IMR-90 (cell line): ENCODE measurements around the gene MLYCD.

Experiments used
- CEBPB ChIP-seq: IDR thresholded peaks from 2 replicates; pipeline ENCODE4 v1.6.1; 2012; ENCODE audit warnings: low read depth, low read length, improper control_type of control experiment
- CHD1 ChIP-seq: IDR thresholded peaks from 2 replicates; pipeline ENCODE4 v1.6.1; 2012; ENCODE audit warnings: low read depth, low read length, improper control_type of control experiment
- MAFK ChIP-seq: IDR thresholded peaks from 2 replicates; pipeline ENCODE4 v1.6.1; 2012; ENCODE audit warnings: low read depth, low read length, improper control_type of control experiment
- MAZ ChIP-seq: IDR thresholded peaks from 2 replicates; pipeline ENCODE4 v1.6.1; 2012; ENCODE audit warnings: low read depth, mild to moderate bottlenecking, low read length, improper control_type of control experiment, moderate library complexity, borderline replicate concordance
- POLR2A ChIP-seq: IDR thresholded peaks from 2 replicates; pipeline ENCODE4 v1.6.1; 2012; ENCODE audit warnings: mild to moderate bottlenecking, low read depth, low read length
- SMC3 ChIP-seq: fragments of 150-350 bp; IDR thresholded peaks from 2 replicates; pipeline ENCODE4 v1.6.1; 2016; ENCODE audit warnings: low read depth, mild to moderate bottlenecking, antibody characterized with exemption, low read length, moderate library complexity
- TF ChIP-seq, protein P1 (sequence below): conservative IDR thresholded peaks from 2 replicates; pipeline ENCODE4 v1.5.1; 2012; ENCODE audit warnings: mild to moderate bottlenecking, low read depth, low read length, improper control_type of control experiment
- TF ChIP-seq, protein P2 (sequence below): fragments of 150-350 bp; IDR thresholded peaks from 2 replicates; pipeline ENCODE4 v1.6.1; 2017; ENCODE audit warnings: mild to moderate bottlenecking, antibody characterized with exemption, low read length, low read depth

DNA sequence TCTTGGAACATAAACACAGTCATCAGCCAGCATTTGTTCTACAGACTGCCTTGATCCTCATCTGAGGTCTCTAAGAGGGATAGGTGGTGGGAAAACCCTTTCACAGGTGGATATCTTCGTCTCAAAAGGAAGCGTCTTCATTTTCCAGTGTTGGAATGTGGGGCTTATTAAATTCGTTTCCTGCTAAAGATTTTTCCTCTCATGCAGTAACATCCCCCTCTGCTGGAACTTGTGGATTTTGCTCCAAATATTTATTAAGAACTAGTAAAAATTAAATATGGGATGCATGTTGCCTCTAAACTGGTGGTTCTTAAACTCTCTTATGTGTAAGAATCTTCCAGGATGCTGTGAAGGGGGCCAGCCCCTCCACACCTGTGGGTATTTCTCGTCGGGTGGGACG, 20.1 kb upstream of the MLYCD start:
- TF ChIP-seq, protein P1, sequence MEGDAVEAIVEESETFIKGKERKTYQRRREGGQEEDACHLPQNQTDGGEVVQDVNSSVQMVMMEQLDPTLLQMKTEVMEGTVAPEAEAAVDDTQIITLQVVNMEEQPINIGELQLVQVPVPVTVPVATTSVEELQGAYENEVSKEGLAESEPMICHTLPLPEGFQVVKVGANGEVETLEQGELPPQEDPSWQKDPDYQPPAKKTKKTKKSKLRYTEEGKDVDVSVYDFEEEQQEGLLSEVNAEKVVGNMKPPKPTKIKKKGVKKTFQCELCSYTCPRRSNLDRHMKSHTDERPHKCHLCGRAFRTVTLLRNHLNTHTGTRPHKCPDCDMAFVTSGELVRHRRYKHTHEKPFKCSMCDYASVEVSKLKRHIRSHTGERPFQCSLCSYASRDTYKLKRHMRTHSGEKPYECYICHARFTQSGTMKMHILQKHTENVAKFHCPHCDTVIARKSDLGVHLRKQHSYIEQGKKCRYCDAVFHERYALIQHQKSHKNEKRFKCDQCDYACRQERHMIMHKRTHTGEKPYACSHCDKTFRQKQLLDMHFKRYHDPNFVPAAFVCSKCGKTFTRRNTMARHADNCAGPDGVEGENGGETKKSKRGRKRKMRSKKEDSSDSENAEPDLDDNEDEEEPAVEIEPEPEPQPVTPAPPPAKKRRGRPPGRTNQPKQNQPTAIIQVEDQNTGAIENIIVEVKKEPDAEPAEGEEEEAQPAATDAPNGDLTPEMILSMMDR: peak; percentile 88
- TF ChIP-seq POLR2A: 0 out of 2 replicates have a peak, but pooled peaks have one; percentile 33
- TF ChIP-seq, protein P2, sequence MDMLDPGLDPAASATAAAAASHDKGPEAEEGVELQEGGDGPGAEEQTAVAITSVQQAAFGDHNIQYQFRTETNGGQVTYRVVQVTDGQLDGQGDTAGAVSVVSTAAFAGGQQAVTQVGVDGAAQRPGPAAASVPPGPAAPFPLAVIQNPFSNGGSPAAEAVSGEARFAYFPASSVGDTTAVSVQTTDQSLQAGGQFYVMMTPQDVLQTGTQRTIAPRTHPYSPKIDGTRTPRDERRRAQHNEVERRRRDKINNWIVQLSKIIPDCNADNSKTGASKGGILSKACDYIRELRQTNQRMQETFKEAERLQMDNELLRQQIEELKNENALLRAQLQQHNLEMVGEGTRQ: no peak
- TF ChIP-seq CHD1: no peak
- no peak for TF ChIP-seq CEBPB
- no peak for TF ChIP-seq MAZ
- TF ChIP-seq MAFK: no peak
- peak; percentile 91 for TF ChIP-seq SMC3
